Esophagus muscularis mucosa (tissue), 4 donors: ENCODE measurements around the gene PLEKHG4B. TPM values are rescaled to one million over a fixed set of nuclear protein-coding genes. Genes with fewer than 3 reads are reported as not detected.

ENCODE experiments used
- DNase-seq: peaks from one replicate; pipeline ENCODE4 v3.0.0-alpha.2; 2017; ENCODE audit errors: extremely low spot score
- H3K27ac ChIP-seq, 4 donors: fragments of 200-600 bp; sonication (generic); replicated peaks in 1 of 4; 1 replicate in 3 of 4; 2 replicates in 1 of 4; pipeline ENCODE4 v1.5.1; 2016 to 2019; ENCODE audit warnings: mild to moderate bottlenecking in 1 of 4
- H3K27me3 ChIP-seq, 4 donors: fragments of 200-600 bp; sonication (generic); one replicate each; pipeline versions ENCODE4 v1.5.1 to v1.6.0; 2016 to 2019
- H3K36me3 ChIP-seq, 4 donors: fragments of 200-600 bp; sonication (generic); one replicate each; pipeline ENCODE4 v1.5.1; 2016 to 2019
- H3K4me1 ChIP-seq, 4 donors: fragments of 200-600 bp; sonication (generic); one replicate each; pipeline ENCODE4 v1.5.1; 2016 to 2019
- H3K4me3 ChIP-seq, 4 donors: fragments of 200-600 bp; sonication (generic); 1 replicate in 2 of 4; 2 replicates in 2 of 4; pipeline ENCODE4 v1.5.1; 2016 to 2019; ENCODE audit warnings: mild to moderate bottlenecking in 4 of 4, moderate library complexity in 1 of 4
- H3K9me3 ChIP-seq, 4 donors: fragments of 200-600 bp; sonication (generic); 1 replicate in 3 of 4; 2 replicates in 1 of 4; pipeline ENCODE4 v1.5.1; 2016 to 2019
- EP300 ChIP-seq: sonication (generic); formaldehyde crosslinking; IDR thresholded peaks from one replicate; pipeline ENCODE4 v1.6.1; 2017; ENCODE audit warnings: antibody characterized with exemption
- POLR2A ChIP-seq: fragments of 450-650 bp; IDR thresholded peaks from one replicate; pipeline ENCODE4 v1.6.1; 2017; ENCODE audit warnings: antibody characterized with exemption, moderate library complexity, mild to moderate bottlenecking, low read depth
- POLR2AphosphoS5 ChIP-seq, 2 donors: sonication (generic); formaldehyde crosslinking; IDR thresholded peaks; one replicate each; pipeline ENCODE4 v1.6.1; 2017; ENCODE audit warnings: antibody characterized with exemption in 2 of 2
- WGBS: methylation state at CpG from one replicate; pipeline ENCODE4 v1.1.5; 2018; 5-methylcytosine and 5-hydroxymethylcytosine counted together
- intact Hi-C: fragments of 100-400 bp; cut with DNase I; formaldehyde crosslinking; loops from one replicate; pipeline ENCODE4 v1.15.1; 2023
- total RNA-seq, 4 donors: library from RNA; depleted of rRNA; stranded (reverse); fragments of >200 nt; gene quantifications; one replicate each; pipeline versions ENCODE4 v1.1.0 to v1.2.1, GENCODE V29; 2016
- TF ChIP-seq, protein P1 (sequence below), 3 experiments: fragments of 200-600 bp in 2 of 3; fragments of 450-650 bp in 1 of 3; sonication (generic) in 2 of 3; IDR thresholded peaks; one replicate each; pipeline ENCODE4 v1.5.1; 2017 to 2019; ENCODE audit warnings: antibody characterized with exemption in 3 of 3, mild to moderate bottlenecking in 2 of 3, moderate library complexity in 1 of 3

The PLEKHG4B gene
- total RNA-seq, 4 donors from 2014 or later = under 0.01 to 0.46 TPM; not detected in 2

DNA sequence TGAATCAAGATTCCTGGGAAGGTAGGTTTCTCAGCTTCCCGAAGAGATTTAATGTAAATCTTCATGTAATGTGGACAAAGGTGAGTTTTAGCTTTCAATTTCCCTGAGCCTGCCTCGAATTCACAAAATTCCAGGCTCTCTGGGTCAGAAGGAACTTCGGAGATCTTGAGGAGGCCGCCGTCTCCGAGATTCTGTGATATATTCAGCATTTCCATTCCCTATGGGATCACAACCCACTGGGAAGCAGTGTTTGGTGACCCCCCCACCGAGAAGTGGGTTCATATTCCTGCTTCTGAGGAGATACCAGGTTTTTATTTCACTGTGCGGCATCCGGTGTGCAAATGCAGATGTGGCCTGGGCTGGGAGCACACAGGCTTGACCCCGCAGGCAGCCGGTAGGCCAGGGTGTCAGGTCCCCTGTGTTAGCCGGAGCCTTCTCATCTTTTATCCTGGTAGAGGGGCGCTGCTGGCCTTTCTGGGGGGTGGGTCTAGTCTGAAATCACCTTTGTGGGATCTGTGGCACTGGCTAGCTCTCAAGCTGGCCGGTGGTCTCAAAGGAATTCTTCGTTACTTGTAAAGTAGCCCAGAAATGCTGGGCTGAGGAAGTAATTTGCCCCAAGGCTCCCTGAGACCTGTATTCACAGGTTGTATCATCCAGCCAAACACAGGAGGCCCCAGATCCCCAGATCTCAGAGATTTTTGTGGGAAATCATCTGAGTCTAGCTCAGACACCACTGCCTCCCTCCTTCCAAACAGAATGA is 1.4 kb downstream of the PLEKHG4B start:
- WGBS = 84% methylated on average over 10 of the region's 15 CpGs
- peaks cover 3 to 90% (median 37%) of the 10 kb centered on the region in 4 donors for H3K27me3 ChIP-seq

GRCh38 chr5:94113-94892 is 2.3 kb downstream of the PLEKHG4B start:
- H3K27me3 ChIP-seq = peaks cover 3 to 93% (median 37%) of the 10 kb centered on the region in 4 donors

More for the DNA sequence above, 1.4 kb downstream of the PLEKHG4B start:
- DNase-seq = no peak
- H3K9me3 ChIP-seq = no peaks in the 10 kb centered on the region
- TF ChIP-seq, protein P1, sequence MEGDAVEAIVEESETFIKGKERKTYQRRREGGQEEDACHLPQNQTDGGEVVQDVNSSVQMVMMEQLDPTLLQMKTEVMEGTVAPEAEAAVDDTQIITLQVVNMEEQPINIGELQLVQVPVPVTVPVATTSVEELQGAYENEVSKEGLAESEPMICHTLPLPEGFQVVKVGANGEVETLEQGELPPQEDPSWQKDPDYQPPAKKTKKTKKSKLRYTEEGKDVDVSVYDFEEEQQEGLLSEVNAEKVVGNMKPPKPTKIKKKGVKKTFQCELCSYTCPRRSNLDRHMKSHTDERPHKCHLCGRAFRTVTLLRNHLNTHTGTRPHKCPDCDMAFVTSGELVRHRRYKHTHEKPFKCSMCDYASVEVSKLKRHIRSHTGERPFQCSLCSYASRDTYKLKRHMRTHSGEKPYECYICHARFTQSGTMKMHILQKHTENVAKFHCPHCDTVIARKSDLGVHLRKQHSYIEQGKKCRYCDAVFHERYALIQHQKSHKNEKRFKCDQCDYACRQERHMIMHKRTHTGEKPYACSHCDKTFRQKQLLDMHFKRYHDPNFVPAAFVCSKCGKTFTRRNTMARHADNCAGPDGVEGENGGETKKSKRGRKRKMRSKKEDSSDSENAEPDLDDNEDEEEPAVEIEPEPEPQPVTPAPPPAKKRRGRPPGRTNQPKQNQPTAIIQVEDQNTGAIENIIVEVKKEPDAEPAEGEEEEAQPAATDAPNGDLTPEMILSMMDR (IDR thresholded peaks at IDR 0.05) = no peak
- TF ChIP-seq POLR2A (no peak), EP300 (no peak), POLR2AphosphoS5 (IDR thresholded peaks at IDR 0.05) (no peak)
- no peak overlapping the region for H3K27ac ChIP-seq
- H3K4me1 ChIP-seq = peaks cover 3 to 14% (median 10%) of the 10 kb centered on the region in 4 donors
- intact Hi-C loops = no loop called here
- H3K36me3 ChIP-seq = no peaks in the 10 kb centered on the region
- no peak overlapping the region for H3K4me3 ChIP-seq

GRCh38 chr5:95241-95980 is 3.4 kb downstream of the PLEKHG4B start:
- Histone ChIP-seq H3K27me3 (peaks cover 3 to 92% (median 35%) of the 10 kb centered on the region in 4 donors), H3K27ac (no peak overlapping the region), H3K9me3 (no peaks in the 10 kb centered on the region), H3K4me1 (peaks cover 3 to 14% (median 10%) of the 10 kb centered on the region in 4 donors), H3K4me3 (no peak overlapping the region), H3K36me3 (no peaks in the 10 kb centered on the region)
- TF ChIP-seq, protein P1 (IDR thresholded peaks at IDR 0.05) = no peak
- TF ChIP-seq EP300 (no peak), POLR2AphosphoS5 (IDR thresholded peaks at IDR 0.05) (no peak)
- 95% methylated on average over 12 of the region's 12 CpGs for WGBS
- intact Hi-C loops = no loop called here
- DNase-seq = no peak

More at GRCh38 chr5:94113-94892, 2.3 kb downstream of the PLEKHG4B start:
- intact Hi-C loops = no loop called here
- WGBS = 93% methylated on average over 11 of the region's 11 CpGs
- no peaks in the 10 kb centered on the region for H3K9me3 ChIP-seq
- no peak for DNase-seq
- H3K4me1 ChIP-seq = peaks cover 3 to 14% (median 10%) of the 10 kb centered on the region in 4 donors
- H3K27ac ChIP-seq = no peak overlapping the region
- no peak overlapping the region for H3K4me3 ChIP-seq
- no peaks in the 10 kb centered on the region for H3K36me3 ChIP-seq
- TF ChIP-seq, protein P1 (IDR thresholded peaks at IDR 0.05) = no peak
- TF ChIP-seq EP300 (no peak), POLR2AphosphoS5 (IDR thresholded peaks at IDR 0.05) (no peak), POLR2A (no peak)

- intact Hi-C loops = no loop called here
- Histone ChIP-seq H3K4me1 (peaks cover 0 to 7% (median 3%) of the 10 kb centered on the region in 4 donors), H3K9me3 (no peaks in the 10 kb centered on the region), H3K4me3 (no peak overlapping the region), H3K27me3 (peaks cover 0 to 80% (median 27%) of the 10 kb centered on the region in 4 donors), H3K27ac (no peak overlapping the region), H3K36me3 (no peaks in the 10 kb centered on the region)
- no peak for DNase-seq
- WGBS = 84% methylated on average over 17 of the region's 17 CpGs
- TF ChIP-seq POLR2AphosphoS5 (IDR thresholded peaks at IDR 0.05) (no peak), EP300 (no peak), POLR2A (no peak)
- TF ChIP-seq, protein P1 (IDR thresholded peaks at IDR 0.05) = no peak
Measured at GRCh38 chr5:96976-97660, 5.2 kb downstream of the PLEKHG4B start.
